ENCODE data around the gene LRATD1.

Gene LRATD1

GRCh38 chr2:14634182-14634488, 1.6 kb downstream of the LRATD1 start:
- no peak for DNase-seq

- no peak for DNase-seq
Observed at GRCh38 chr2:14634489-14635390, 2.2 kb downstream of the LRATD1 start.

- no peak for DNase-seq
Observed at GRCh38 chr2:14635391-14635871, 2.9 kb downstream of the LRATD1 start.

GRCh38 chr2:14638488-14638887, 6.0 kb downstream of the LRATD1 start:
- no peak for DNase-seq

- DNase-seq, result no peak
Observed at GRCh38 chr2:14641116-14641515, 8.6 kb downstream of the LRATD1 start.

- DNase-seq, result no peak
Observed at GRCh38 chr2:14642499-14642898, 10.0 kb downstream of the LRATD1 start.

- DNase-seq, result no peak
Observed at GRCh38 chr2:14647714-14648113, 15.2 kb downstream of the LRATD1 start.

GRCh38 chr2:14650066-14650465, 17.5 kb downstream of the LRATD1 start:
- no peak for DNase-seq

GRCh38 chr2:14654835-14655282, 22.3 kb downstream of the LRATD1 start:
- no peak for DNase-seq

GRCh38 chr2:14656146-14656545, 23.6 kb downstream of the LRATD1 start:
- DNase-seq, result no peak

GRCh38 chr2:14661163-14661562, 28.6 kb downstream of the LRATD1 start:
- no peak for DNase-seq

GRCh38 chr2:14673351-14673875, 40.9 kb downstream of the LRATD1 start:
- no peak for DNase-seq

- DNase-seq, result no peak
Observed at GRCh38 chr2:14675489-14675888, 43.0 kb downstream of the LRATD1 start.

GRCh38 chr2:14676371-14676770, 43.9 kb downstream of the LRATD1 start:
- DNase-seq, result no peak

GRCh38 chr2:14677039-14677438, 44.5 kb downstream of the LRATD1 start:
- DNase-seq, result no peak

GRCh38 chr2:14678761-14679160, 46.2 kb downstream of the LRATD1 start:
- DNase-seq, result no peak

GRCh38 chr2:14681608-14682007, 49.1 kb downstream of the LRATD1 start:
- DNase-seq, result no peak
